ENCODE results near the gene ANAPC16.
A peak's percentile ranks its signal among the peaks of the same experiment; 100 is the strongest.

Gene ANAPC16

DNA sequence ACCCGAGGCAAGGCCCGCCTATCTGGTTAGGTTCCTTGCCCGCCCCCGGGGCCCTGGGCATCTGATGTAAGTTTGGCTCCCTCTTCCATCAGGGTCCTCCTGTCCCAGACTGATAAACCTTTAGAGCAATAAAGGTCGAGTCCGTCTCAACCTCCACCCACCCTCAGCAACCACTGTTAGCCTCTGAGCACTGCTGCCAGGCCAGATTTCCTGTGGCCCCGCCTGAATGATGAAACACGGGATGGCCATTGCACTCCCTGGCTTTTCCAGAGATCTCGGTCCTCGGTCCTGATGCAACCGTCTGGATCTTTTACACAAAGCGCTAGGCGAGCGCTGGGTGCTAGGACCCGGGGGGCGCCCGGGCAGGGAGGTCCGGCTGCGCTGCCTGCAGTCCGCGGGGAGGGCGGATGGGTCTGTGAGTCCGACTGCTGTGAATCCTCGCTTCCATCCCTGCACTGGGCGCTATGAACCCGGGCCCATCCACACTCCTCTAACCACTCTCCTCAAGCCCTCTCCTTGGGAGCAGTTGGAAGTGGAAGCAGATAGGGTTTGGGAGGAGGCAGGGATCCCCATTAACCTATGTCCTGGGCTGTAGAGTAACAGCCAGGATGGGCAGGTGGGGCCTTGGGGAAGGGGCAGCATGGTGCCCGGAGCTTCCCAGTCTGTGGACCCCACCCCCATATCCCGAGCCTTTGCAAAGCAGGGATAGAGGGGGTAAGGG lies 57.0 kb downstream of the ANAPC16 start:
- ChIA-PET POLR2A (interaction anchor here (0.7 to 5.6 kb wide), 25 partner anchors 10 to 146 kb away, joined by 3 to 106 read pairs (median 7); partner anchors contain the start of genes ANAPC16, ASCC1 and DNAJB12), CTCF (interaction anchor here (1.1 to 2.1 kb wide), 3 partner anchors 8 to 49 kb away, joined by 3 to 6 read pairs (median 3); no protein-coding TSS in a partner anchor)
- peak overlapping the region; percentile 74 for H3K4me3 ChIP-seq (ENCODE audit: low read depth, low read length)
- no peak for DNase-seq (ENCODE audit: low read depth, low spot score)
- TF ChIP-seq, protein P1, sequence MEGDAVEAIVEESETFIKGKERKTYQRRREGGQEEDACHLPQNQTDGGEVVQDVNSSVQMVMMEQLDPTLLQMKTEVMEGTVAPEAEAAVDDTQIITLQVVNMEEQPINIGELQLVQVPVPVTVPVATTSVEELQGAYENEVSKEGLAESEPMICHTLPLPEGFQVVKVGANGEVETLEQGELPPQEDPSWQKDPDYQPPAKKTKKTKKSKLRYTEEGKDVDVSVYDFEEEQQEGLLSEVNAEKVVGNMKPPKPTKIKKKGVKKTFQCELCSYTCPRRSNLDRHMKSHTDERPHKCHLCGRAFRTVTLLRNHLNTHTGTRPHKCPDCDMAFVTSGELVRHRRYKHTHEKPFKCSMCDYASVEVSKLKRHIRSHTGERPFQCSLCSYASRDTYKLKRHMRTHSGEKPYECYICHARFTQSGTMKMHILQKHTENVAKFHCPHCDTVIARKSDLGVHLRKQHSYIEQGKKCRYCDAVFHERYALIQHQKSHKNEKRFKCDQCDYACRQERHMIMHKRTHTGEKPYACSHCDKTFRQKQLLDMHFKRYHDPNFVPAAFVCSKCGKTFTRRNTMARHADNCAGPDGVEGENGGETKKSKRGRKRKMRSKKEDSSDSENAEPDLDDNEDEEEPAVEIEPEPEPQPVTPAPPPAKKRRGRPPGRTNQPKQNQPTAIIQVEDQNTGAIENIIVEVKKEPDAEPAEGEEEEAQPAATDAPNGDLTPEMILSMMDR (IDR thresholded peaks at IDR 0.05; ENCODE audit: insufficient read depth, low read length, missing control alignments): no peak

DNA sequence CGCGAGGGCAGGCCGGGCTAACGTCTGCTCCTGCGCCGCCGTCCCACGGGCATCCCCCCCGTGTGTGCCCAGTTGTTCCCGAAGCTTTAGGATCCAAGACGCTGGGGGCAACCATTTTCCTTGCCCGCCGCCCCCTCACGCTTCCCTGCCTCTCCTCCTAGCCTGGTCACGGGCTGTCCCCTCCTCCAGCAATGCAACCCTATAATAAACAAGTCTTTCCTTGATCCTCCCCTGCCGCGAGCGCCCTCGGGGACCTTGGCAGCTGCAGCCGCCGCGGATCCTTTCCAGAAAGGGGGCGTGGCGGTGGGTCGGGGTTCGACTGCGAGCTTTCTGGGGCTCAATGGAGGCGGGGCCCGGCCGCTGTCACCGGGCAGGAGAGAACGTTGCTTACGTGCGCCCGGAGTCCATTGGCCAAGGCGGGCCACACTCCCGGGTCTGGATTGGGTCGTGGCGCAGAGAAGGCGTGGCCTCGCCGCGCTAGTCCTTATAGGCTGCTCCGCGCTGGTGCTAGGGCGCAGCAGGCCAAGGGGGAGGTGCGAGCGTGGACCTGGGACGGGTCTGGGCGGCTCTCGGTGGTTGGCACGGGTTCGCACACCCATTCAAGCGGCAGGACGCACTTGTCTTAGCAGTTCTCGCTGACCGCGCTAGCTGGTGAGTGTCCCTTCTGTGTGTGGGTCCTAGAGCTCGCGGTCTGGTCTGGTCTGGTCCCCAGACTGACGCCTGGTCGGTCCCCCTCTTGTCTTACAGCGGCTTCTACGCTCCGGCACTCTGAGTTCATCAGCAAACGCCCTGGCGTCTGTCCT lies 57.8 kb downstream of the ANAPC16 start, which contains the start of gene DDIT4:
Gene DDIT4 (plus strand): TSS at position 515 of the 803 bp plus-strand sequence. CDS start 293 bp downstream, outside the sequence.
- ChIA-PET POLR2A (interaction anchor here (0.6 to 5.6 kb wide), 32 partner anchors 9 to 958 kb away, joined by 3 to 106 read pairs (median 6); partner anchors contain the start of genes ANAPC16, ASCC1 and DNAJB12), CTCF (interaction anchor here (0.6 to 3.3 kb wide), 7 partner anchors 9 to 55 kb away, joined by 3 to 25 read pairs (median 7); no protein-coding TSS in a partner anchor)

DNA sequence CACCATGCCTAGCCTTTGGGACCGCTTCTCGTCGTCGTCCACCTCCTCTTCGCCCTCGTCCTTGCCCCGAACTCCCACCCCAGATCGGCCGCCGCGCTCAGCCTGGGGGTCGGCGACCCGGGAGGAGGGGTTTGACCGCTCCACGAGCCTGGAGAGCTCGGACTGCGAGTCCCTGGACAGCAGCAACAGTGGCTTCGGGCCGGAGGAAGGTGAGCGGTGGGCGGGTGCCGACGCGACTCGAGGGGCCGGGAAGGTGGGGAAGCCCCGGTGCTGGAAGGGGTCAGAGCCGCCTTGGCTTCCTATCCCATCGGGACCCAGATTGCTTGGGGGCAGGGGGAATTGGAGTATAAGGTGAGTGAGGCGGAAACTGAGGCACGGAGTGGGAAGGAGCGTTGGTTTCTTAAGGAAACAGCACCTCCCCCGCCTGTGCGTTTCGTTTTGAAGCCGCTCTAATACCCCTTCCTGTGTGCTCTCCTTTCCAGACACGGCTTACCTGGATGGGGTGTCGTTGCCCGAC lies 58.5 kb downstream of the ANAPC16 start:
- CTCF ChIA-PET: interaction anchor here (0.6 to 3.3 kb wide), 17 partner anchors 9 to 148 kb away, joined by 3 to 25 read pairs (median 6); no protein-coding TSS in a partner anchor
- TF ChIP-seq, protein P1 (IDR thresholded peaks at IDR 0.05; ENCODE audit: insufficient read depth, low read length, missing control alignments): no peak
- DNase-seq (ENCODE audit: low read depth, low spot score): no peak
- POLR2A ChIA-PET: interaction anchor here (0.6 to 5.6 kb wide), 25 partner anchors 9 to 958 kb away, joined by 3 to 106 read pairs (median 9); partner anchors contain the start of genes ANAPC16, ASCC1 and DNAJB12
- peak overlapping the region; percentile 99 for H3K4me3 ChIP-seq (ENCODE audit: low read depth, low read length)

More for the DNA sequence above, 57.8 kb downstream of the ANAPC16 start, which contains the start of gene DDIT4:
- peak within 1 kb of the TSS; percentile 99 for H3K4me3 ChIP-seq (ENCODE audit: low read depth, low read length)
- peak; percentile 96 for DNase-seq (ENCODE audit: low read depth, low spot score)
- TF ChIP-seq, protein P1 (IDR thresholded peaks at IDR 0.05; ENCODE audit: insufficient read depth, low read length, missing control alignments): no peak

DNA sequence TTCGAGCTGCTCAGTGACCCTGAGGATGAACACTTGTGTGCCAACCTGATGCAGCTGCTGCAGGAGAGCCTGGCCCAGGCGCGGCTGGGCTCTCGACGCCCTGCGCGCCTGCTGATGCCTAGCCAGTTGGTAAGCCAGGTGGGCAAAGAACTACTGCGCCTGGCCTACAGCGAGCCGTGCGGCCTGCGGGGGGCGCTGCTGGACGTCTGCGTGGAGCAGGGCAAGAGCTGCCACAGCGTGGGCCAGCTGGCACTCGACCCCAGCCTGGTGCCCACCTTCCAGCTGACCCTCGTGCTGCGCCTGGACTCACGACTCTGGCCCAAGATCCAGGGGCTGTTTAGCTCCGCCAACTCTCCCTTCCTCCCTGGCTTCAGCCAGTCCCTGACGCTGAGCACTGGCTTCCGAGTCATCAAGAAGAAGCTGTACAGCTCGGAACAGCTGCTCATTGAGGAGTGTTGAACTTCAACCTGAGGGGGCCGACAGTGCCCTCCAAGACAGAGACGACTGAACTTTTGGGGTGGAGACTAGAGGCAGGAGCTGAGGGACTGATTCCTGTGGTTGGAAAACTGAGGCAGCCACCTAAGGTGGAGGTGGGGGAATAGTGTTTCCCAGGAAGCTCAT lies 59.0 kb downstream of the ANAPC16 start:
- H3K4me3 ChIP-seq (ENCODE audit: low read depth, low read length): peak overlapping the region; percentile 99
- ChIA-PET CTCF (interaction anchor here (0.8 to 3.3 kb wide), 18 partner anchors 9 to 149 kb away, joined by 3 to 25 read pairs (median 5); no protein-coding TSS in a partner anchor), POLR2A (interaction anchor here (0.6 to 5.6 kb wide), 21 partner anchors 8 to 80 kb away, joined by 3 to 106 read pairs (median 10); partner anchors contain the start of genes ANAPC16, ASCC1 and DNAJB12)
- no peak for DNase-seq (ENCODE audit: low read depth, low spot score)
- TF ChIP-seq, protein P1 (IDR thresholded peaks at IDR 0.05; ENCODE audit: insufficient read depth, low read length, missing control alignments): peak; percentile 92

DNA sequence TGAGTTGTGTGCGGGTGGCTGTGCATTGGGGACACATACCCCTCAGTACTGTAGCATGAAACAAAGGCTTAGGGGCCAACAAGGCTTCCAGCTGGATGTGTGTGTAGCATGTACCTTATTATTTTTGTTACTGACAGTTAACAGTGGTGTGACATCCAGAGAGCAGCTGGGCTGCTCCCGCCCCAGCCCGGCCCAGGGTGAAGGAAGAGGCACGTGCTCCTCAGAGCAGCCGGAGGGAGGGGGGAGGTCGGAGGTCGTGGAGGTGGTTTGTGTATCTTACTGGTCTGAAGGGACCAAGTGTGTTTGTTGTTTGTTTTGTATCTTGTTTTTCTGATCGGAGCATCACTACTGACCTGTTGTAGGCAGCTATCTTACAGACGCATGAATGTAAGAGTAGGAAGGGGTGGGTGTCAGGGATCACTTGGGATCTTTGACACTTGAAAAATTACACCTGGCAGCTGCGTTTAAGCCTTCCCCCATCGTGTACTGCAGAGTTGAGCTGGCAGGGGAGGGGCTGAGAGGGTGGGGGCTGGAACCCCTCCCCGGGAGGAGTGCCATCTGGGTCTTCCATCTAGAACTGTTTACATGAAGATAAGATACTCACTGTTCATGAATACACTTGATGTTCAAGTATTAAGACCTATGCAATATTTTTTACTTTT lies 59.7 kb downstream of the ANAPC16 start:
- DNase-seq (ENCODE audit: low read depth, low spot score): no peak
- H3K4me3 ChIP-seq (ENCODE audit: low read depth, low read length): peak overlapping the region; percentile 99
- ChIA-PET POLR2A (interaction anchor here (0.6 to 5.6 kb wide), 12 partner anchors 16 to 59 kb away, joined by 3 to 106 read pairs (median 10); partner anchors contain the start of genes ANAPC16 and ASCC1), CTCF (interaction anchor here (0.8 to 3.3 kb wide), 18 partner anchors 8 to 149 kb away, joined by 3 to 25 read pairs (median 5); no protein-coding TSS in a partner anchor)
- TF ChIP-seq, protein P1 (IDR thresholded peaks at IDR 0.05; ENCODE audit: insufficient read depth, low read length, missing control alignments): no peak
